Peyer's patch (tissue), 4 donors: Measurements from ENCODE around the gene ERC2. TPM values are rescaled to one million over a fixed set of nuclear protein-coding genes. Genes with fewer than 3 reads are reported as not detected.

Source experiments
- DNase-seq, 3 donors: peaks; one replicate each; pipeline ENCODE4 v3.0.0-alpha.2; 2017 to 2019
- H3K27ac ChIP-seq, 4 donors: fragments of 200-600 bp; sonication (generic); one replicate each; pipeline ENCODE4 v1.5.1; 2016 to 2019
- H3K27me3 ChIP-seq, 2 donors: fragments of 200-600 bp; sonication (generic); one replicate each; pipeline ENCODE4 v1.5.1; 2019
- H3K36me3 ChIP-seq, 3 donors: fragments of 200-600 bp; sonication (generic); one replicate each; pipeline ENCODE4 v1.5.1; 2016 to 2019
- H3K4me1 ChIP-seq, 4 donors: fragments of 200-600 bp; sonication (generic); one replicate each; pipeline ENCODE4 v1.5.1; 2016 to 2019
- H3K4me3 ChIP-seq, 4 donors: fragments of 200-600 bp; sonication (generic); 1 replicate in 3 of 4; 2 replicates in 1 of 4; pipeline ENCODE4 v1.5.1; 2016 to 2019; ENCODE audit warnings: mild to moderate bottlenecking in 1 of 4
- H3K9me3 ChIP-seq, 4 donors: fragments of 200-600 bp; sonication (generic); one replicate each; pipeline ENCODE4 v1.5.1; 2016 to 2019; ENCODE audit warnings: mild to moderate bottlenecking in 1 of 4
- POLR2A ChIP-seq, 2 donors: fragments of 450-650 bp; IDR thresholded peaks; one replicate each; pipeline ENCODE4 v1.5.1; 2017; ENCODE audit warnings: antibody characterized with exemption in 2 of 2, mild to moderate bottlenecking in 2 of 2, moderate library complexity in 2 of 2
- total RNA-seq, 4 donors: library from RNA; depleted of rRNA; stranded (reverse); fragments of >200 nt; gene quantifications; one replicate each; pipeline ENCODE4 v1.1.0, GENCODE V29; 2016
- TF ChIP-seq, protein P1 (sequence below), 6 experiments: fragments of 450-650 bp in 4 of 6; fragments of 200-600 bp in 2 of 6; sonication (generic) in 1 of 6; IDR thresholded peaks; one replicate each; pipeline ENCODE4 v1.5.1; 2017 to 2019; ENCODE audit warnings: antibody characterized with exemption in 6 of 6, mild to moderate bottlenecking in 3 of 6, moderate library complexity in 1 of 6

Gene ERC2
- total RNA-seq, 4 donors from 2014 or later = 0.18 to 0.83 TPM; not detected in 2

DNA sequence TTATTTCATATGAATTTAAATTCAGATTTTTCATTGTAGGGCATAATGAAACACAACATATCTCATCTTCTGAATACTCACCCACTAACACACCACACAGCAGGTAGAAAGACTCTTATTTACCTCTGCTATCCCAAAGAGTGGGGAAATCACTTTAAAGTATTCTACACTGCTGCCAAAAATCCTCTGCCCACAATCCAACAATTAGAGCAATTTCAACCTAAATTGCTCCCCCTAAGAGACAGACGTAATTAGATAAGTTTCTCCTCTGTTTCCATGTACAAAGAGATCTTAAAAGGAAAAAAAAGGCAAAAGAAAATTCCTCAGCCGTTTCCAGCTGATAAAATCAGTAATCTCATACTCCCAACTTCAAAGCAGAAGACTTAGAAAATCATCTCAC lies 331.8 kb downstream of the ERC2 start:
- Histone ChIP-seq H3K4me3 (no peak overlapping the region), H3K4me1 (no peaks in the 10 kb centered on the region), H3K27me3 (no peaks in the 10 kb centered on the region), H3K36me3 (no peaks in the 10 kb centered on the region), H3K9me3 (no peaks in the 10 kb centered on the region), H3K27ac (no peak overlapping the region)
- TF ChIP-seq POLR2A (IDR thresholded peaks at IDR 0.05) = no peak
- TF ChIP-seq, protein P1, sequence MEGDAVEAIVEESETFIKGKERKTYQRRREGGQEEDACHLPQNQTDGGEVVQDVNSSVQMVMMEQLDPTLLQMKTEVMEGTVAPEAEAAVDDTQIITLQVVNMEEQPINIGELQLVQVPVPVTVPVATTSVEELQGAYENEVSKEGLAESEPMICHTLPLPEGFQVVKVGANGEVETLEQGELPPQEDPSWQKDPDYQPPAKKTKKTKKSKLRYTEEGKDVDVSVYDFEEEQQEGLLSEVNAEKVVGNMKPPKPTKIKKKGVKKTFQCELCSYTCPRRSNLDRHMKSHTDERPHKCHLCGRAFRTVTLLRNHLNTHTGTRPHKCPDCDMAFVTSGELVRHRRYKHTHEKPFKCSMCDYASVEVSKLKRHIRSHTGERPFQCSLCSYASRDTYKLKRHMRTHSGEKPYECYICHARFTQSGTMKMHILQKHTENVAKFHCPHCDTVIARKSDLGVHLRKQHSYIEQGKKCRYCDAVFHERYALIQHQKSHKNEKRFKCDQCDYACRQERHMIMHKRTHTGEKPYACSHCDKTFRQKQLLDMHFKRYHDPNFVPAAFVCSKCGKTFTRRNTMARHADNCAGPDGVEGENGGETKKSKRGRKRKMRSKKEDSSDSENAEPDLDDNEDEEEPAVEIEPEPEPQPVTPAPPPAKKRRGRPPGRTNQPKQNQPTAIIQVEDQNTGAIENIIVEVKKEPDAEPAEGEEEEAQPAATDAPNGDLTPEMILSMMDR (IDR thresholded peaks at IDR 0.05) = no peak
- no peak for DNase-seq

DNA sequence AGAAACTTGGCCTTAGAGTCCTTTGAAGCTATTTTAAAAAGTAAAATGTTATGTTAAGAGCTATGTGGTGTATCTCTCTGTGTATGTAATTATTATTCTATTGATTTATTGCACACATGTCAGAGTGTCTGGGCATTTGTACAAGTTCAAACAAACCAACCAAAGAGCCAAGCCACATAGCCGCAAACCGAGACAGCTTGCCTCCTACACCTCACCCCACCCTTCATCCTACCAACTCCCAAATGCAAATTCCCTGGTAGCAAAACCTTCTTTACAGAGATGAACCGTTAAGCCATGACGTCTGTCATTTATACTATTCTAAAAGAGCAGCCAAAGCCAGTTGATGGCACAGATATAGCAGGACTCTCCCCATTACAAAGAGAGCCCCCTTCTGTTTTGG lies 332.3 kb downstream of the ERC2 start:
- Histone ChIP-seq H3K27ac (no peak overlapping the region), H3K27me3 (no peaks in the 10 kb centered on the region), H3K36me3 (no peaks in the 10 kb centered on the region), H3K4me1 (no peaks in the 10 kb centered on the region), H3K4me3 (no peak overlapping the region), H3K9me3 (no peaks in the 10 kb centered on the region)
- no peak for DNase-seq
- TF ChIP-seq POLR2A (IDR thresholded peaks at IDR 0.05) = no peak
- TF ChIP-seq, protein P1 (IDR thresholded peaks at IDR 0.05) = no peak

DNA sequence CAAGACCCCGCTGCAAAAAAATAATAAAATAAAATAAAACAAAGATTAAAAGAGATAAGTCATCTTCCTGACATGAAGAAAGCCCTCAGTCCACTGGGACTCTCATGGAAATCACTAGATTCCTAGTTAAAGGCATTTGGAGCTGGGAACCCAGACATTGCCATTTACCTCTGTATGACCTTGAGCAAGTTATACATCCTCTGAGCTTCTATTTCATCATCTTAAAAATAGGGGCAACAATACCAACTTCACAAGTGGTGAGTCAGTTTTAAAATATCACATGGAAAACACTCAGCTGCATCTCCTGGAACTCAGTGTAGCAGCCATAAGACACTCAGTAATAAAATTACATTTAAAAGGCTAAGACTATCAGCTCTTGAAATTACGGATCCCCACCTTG lies 334.8 kb downstream of the ERC2 start:
- Histone ChIP-seq H3K36me3 (no peaks in the 10 kb centered on the region), H3K4me1 (no peaks in the 10 kb centered on the region), H3K4me3 (no peak overlapping the region), H3K27me3 (no peaks in the 10 kb centered on the region), H3K9me3 (no peaks in the 10 kb centered on the region), H3K27ac (no peak overlapping the region)
- TF ChIP-seq POLR2A (IDR thresholded peaks at IDR 0.05) = no peak
- TF ChIP-seq, protein P1 (IDR thresholded peaks at IDR 0.05) = no peak
- DNase-seq = no peak

GRCh38 chr3:56132762-56133161 lies 335.5 kb downstream of the ERC2 start:
- no peak for DNase-seq
- H3K27me3 ChIP-seq = no peaks in the 10 kb centered on the region
- no peaks in the 10 kb centered on the region for H3K36me3 ChIP-seq
- no peak for TF ChIP-seq POLR2A (IDR thresholded peaks at IDR 0.05)
- H3K9me3 ChIP-seq = no peaks in the 10 kb centered on the region
- no peaks in the 10 kb centered on the region for H3K4me1 ChIP-seq
- H3K4me3 ChIP-seq = no peak overlapping the region
- H3K27ac ChIP-seq = no peak overlapping the region

DNA sequence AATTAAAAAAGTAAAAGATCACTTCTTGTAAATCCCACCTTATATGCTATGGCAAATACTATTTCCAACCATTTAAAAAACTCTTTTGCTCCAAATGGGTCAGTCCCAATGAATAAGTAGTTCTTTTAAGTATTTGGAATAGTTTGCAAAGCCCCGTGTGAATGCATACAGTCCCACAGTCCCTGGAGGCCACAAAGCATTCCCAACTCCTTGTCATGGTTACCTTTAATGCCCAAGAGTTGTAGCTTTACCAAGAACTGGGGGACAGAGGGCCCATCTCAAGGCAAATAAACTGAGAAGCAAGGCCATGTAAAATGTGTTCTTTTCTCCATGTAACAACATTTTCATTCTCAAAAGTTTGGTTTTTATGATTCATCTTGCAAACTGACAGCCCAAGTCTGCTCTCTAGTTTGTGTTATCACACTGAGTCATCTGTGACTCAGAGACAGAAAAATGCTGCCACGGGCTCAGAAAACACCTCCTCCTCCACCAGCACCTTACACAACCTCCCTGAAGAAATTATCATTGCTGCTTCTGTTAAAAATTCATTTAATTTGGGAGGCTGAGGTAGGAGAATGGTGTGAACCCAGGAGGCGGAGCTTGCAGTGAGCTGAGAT lies 336.2 kb downstream of the ERC2 start:
- Histone ChIP-seq H3K36me3 (no peaks in the 10 kb centered on the region), H3K27me3 (no peaks in the 10 kb centered on the region), H3K4me1 (no peaks in the 10 kb centered on the region), H3K9me3 (no peaks in the 10 kb centered on the region), H3K4me3 (no peak overlapping the region), H3K27ac (no peak overlapping the region)
- no peak for DNase-seq
- no peak for TF ChIP-seq POLR2A (IDR thresholded peaks at IDR 0.05)
- TF ChIP-seq, protein P1 (IDR thresholded peaks at IDR 0.05) = no peak

DNA sequence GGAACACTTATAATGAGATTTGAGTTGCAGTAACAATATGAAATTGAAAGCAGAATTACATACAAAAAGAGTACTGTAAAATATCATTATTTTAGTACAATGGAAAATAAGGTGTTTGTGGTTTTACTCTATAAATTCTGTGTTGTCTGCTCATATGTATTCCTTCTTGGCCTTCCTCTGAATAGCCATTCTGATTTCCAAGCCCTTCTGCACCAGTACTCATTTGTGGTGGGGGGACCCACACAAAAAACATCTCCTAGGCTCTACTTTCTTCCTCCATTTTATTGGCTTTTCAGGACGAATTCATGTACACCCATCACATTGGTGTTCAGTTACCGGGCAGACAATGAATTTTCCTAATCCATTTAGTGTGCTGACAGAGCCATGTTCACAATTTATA lies 338.2 kb downstream of the ERC2 start:
- H3K9me3 ChIP-seq = no peaks in the 10 kb centered on the region
- H3K4me3 ChIP-seq = no peak overlapping the region
- H3K36me3 ChIP-seq = no peaks in the 10 kb centered on the region
- no peak for DNase-seq
- H3K27me3 ChIP-seq = no peaks in the 10 kb centered on the region
- H3K4me1 ChIP-seq = no peaks in the 10 kb centered on the region
- no peak overlapping the region for H3K27ac ChIP-seq
- TF ChIP-seq POLR2A (IDR thresholded peaks at IDR 0.05) = no peak
- TF ChIP-seq, protein P1 (IDR thresholded peaks at IDR 0.05) = no peak
